Right forelimb (tissue), 1 donor: ENCODE measurements around the gene GAB3.
"Not testable (repeated sequence)": the region's sequence is repeated elsewhere in the genome, so short reads cannot be mapped to it uniquely, and the experiment has no call there.

ENCODE experiments used
- DNase-seq: peaks from one replicate; pipeline ENCODE4 v3.0.0-alpha.2; 2018

GAB3 gene

DNA sequence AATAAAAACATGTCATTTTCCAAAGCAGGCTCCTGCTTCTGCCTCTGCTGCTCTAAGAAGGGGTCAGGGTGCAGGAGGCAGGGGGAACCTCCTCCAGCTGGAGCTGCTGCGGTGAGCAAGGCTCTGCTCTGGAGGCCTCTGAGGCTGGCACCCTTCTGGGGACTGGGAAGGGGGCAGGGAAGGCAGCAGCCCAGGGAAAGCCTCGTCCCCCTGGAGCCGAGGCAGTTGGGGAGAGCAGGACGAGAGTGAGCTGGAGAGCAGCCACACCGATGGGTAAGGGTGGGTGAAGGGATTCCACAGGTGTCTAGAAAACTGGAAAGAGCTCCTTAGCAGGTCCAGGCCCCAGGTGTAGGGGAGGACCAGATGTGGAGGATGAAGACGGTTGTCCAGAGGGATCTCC lies 95.5 kb downstream of the GAB3 start:
- DNase-seq, result no peak

DNA sequence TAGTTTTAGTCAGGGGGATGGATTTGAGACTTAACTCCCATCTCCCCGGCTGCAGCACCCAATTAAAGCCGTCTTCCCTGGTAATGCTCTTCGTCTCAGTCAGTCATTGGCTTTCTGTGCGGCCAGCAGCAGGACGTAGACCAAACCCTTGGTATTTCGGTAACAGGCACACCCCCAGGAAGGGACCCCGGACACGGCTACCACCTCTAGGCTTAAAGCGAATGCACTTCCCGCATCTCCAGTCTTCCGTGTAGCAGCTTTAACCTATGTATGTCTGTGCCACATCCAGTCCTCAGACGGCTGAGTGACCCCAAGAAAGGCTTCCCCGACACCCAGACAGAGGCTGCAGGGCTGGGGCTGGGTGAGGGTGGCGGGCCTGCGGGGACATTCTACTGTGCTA lies 96.0 kb downstream of the GAB3 start:
- DNase-seq, result no peak

- DNase-seq, result no peak
Measured at GRCh38 chrX:154654372-154654771, 96.5 kb downstream of the GAB3 start.

DNA sequence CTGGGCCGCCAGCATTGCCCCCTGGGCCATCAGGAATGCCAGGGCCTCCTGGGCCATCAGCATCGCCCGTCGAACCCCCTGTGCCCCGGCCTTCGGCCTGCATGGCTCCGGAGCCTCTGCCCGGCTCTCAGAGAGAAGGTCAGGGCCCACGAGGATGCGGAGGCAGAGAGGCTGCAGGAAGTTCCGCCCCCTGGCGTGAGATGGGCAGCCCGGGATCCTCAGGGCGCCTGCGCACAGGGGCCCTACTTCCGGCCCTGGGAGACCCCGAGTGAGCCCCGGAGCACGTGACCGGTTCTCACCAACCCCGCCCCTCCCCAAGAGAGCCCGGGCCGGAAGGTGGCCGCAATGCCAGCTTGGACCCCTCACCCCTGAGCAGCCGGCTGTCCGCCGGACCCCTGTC lies 97.5 kb downstream of the GAB3 start, which contains the start of gene CTAG2:
CTAG2 (minus strand) TSS at position 167 of the 400 bp plus-strand sequence; CDS start at position 103, 64 bp downstream.
- not testable (repeated sequence) for DNase-seq

DNA sequence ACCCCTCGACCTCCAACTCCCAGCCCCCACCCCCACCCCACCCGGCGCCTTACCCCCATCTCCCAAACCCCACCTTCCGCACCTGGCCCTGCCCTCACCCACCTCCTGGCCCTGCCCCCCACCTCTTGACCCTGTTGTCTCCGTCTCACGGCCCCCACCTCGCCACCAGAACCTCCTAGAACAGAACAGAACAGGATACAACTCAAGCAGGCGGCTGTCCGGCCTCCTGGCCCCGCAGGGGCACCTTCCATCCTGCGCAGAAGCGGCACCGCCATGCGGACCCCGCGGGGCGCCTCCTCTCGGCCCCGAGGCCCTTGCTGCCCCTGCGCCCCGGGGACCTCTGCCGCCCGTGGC lies 97.9 kb downstream of the GAB3 start:
- no peak for DNase-seq

- no peak for DNase-seq
Measured at GRCh38 chrX:154652311-154653047, 98.4 kb downstream of the GAB3 start.

GRCh38 chrX:154650221-154650510 lies 100.7 kb downstream of the GAB3 start:
- DNase-seq, result no peak

DNA sequence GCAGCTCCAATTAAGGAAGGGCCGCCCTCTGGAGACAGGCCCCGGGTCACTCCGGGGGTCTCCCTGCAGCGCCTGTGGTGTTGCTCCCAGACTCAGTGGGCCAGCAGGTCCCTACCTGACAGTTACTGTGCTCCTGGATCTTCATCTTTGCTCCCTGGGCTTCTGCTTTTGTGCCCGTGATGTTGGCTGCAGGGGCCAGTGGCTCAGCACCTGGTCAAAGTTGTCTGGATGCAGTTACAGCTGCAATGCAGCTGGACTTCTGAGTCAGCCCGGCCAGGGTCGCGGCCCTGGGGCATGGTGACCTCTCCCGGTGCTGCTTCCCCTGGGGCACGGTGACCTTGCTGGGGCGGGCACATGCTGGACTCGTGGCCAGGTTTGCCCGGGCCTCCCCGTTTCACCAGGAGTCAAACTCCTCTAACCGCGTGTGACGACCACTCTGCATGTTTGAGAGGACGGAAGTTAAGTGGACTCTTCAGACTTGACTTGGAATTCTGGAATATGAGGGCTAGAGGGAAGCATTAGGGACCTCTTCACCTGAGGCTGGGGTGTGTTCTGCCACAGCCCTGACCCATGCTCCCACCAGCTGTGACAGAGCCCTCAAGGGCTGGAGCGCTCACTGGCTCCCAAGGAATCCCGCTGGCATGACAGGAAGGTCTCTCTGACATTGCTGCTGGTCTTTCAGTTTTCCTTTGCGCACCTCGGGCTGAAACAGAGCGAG lies 101.2 kb downstream of the GAB3 start:
- DNase-seq, result no peak

GRCh38 chrX:154648931-154649330 lies 101.9 kb downstream of the GAB3 start:
- no peak for DNase-seq

GRCh38 chrX:154645745-154646378 lies 105.0 kb downstream of the GAB3 start:
- not testable (repeated sequence) for DNase-seq

- DNase-seq, result not testable (repeated sequence)
Measured at GRCh38 chrX:154643708-154644107, 107.2 kb downstream of the GAB3 start.

DNA sequence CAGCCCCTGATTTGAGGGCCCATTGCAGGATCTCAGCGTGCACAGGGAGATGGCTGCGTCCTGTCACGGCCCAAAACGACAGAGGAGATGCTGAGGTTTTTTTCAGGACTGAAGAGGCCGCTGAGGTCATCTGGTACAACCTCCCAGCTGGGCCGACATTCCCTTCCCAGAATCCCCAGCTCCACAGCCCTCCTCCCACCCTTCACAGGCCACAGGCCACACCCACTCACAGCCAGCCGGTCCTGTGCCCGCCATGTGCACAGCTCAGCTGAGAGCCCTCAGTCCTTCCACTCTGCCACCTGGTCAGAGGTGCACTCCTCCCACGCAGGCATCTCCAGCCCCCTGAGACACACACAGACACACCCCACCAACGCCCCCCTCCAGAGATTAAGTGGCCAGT lies 109.1 kb downstream of the GAB3 start:
- DNase-seq, result not testable (repeated sequence)

DNA sequence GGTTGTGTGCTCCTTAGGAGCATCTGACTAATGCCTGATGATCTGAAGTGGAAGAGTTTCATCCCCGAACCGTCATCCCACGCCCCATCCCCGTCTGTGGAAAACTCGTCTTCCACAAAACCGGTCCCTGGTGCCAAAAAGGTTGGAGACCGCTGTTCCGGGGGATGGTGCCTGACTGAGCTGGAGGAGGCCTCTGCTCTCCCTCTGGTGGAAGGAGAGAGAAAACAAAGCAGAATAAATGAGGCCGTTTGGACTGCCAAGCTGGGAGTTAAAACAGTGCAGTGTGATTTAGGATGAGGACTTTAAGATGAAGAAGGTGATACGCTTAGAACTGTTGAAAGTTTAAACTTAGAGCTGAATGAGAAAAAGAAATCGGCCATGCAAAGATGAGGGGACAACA lies 117.2 kb downstream of the GAB3 start:
- not testable (repeated sequence) for DNase-seq

DNA sequence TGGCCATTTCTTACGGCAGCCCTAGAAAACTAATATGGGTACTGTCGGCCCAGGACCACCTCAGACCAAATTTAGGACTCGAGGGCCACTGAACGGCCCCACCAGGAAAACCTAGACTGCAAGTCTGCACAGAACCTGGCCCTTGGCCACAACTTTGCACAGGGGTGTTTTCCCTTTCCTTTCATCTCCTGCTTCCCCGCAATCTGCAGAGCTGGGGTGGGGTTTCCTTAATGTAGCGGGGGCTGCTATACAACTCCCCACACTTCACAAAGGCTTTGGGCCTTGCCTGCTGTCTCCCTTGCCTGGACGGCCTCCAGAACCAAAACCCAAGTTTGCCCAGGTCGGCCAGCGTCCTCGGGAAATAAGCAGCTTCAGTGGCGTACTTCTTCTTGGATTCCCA lies 119.9 kb downstream of the GAB3 start:
- DNase-seq, result not testable (repeated sequence)

DNA sequence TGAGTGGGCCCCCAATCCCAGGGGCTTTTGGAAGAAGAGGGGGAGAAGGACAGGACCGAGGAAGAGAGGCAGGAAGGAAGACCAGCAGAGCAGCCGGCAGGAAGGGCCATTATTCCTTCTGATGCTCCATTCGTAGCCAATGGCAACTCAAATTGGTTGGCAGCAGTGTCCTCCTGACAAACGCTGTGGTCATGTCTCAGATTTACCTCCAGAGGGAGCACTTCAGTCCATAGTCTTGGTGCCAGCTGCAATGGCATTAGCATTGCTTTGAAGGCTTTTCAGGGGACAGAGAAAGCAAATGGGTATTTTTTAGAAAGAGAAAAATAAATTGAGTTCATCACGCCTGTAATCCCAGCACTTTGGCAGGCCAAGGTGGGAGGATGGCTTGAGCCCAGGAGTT lies 121.9 kb downstream of the GAB3 start:
- DNase-seq, result not testable (repeated sequence)
